KOPT-K1 (cell line): ENCODE results near the gene ESPN.
"Not testable (repeated sequence)": the region's sequence is repeated elsewhere in the genome, so short reads cannot be mapped to it uniquely, and the experiment has no call there.

Experiments used
- H3K27ac ChIP-seq: fragments of 200-600 bp; sonication (generic); 2 replicates; pipeline ENCODE4 v1.5.1; 2016; ENCODE audit warnings: antibody characterized with exemption, mild to moderate bottlenecking, low read depth, low read length; ENCODE audit not compliant: poor library complexity, severe bottlenecking
- H3K36me3 ChIP-seq: fragments of 200-600 bp; sonication (generic); 2 replicates; pipeline ENCODE4 v1.5.1; 2017; ENCODE audit warnings: antibody characterized with exemption, mild to moderate bottlenecking, low read length, moderate library complexity; ENCODE audit not compliant: insufficient read depth
- H3K9me3 ChIP-seq: fragments of 200-600 bp; sonication (generic); 2 replicates; pipeline ENCODE4 v1.5.1; 2017; ENCODE audit warnings: antibody characterized with exemption, low read length, mild to moderate bottlenecking; ENCODE audit not compliant: insufficient read depth, poor library complexity, severe bottlenecking

The ESPN gene

DNA sequence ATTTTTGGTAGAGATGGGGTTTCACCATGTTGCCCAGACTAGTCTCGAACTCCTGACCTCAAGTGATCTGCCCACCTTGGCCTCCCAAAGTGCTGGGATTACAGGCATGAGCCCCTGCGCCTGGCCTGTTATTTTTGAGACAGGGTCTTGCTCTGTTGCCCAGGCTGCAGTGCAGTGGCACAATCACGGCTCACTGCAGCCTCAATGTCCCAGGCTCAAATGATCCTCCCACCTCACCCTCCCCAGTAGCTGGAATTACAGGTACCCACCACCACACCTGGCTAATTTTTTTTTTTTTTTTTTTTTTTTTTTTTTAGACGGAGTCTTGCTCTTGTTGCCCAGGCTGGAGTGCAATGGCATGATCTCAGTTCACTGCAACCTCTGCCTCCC lies 69.3 kb downstream of the ESPN start:
- not testable (repeated sequence) for H3K9me3 ChIP-seq, H3K36me3 ChIP-seq, H3K27ac ChIP-seq

DNA sequence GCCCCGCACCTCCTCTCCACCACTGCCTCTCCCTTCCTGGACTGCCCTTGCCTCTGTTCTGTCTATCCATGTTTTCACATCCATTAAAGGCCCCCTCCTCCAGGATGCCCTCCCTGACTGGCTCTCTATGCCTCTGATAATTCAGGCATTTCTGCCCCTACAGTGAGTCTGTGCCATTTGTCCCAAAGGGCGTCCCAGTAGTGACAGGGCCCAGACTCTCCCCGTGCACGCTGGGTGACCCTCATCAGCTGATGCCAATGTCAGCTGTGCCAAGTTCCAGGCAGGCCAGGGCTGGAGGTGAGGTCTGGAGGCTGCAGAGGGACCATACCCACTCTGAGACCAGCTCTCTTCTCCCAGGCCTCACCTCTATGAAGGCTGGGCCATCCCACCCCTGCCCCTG lies 70.1 kb downstream of the ESPN start:
- no peak overlapping the region for H3K27ac ChIP-seq
- H3K36me3 ChIP-seq, result no peaks in the 10 kb centered on the region
- H3K9me3 ChIP-seq, result no peaks in the 10 kb centered on the region

DNA sequence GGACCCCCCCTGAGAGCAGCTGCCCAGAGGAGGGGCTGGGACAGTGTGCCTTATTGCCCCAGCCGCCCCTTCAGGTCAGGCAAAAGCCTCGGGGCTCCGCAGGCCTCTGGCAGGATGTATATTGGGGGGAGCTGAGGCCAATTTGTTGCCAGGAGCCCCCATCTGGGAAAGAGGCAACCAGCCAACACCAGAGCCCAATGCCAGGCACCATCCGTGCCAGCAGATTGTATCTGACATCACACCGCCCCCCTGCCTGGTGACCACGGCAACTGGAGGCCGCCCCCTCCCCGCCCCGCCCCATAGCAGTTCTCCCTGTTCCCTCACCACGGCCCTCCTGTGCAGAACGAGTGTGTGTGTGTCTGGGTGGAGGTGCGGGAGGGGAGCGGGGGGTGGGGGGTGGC lies 70.5 kb downstream of the ESPN start:
- H3K9me3 ChIP-seq, result no peaks in the 10 kb centered on the region
- H3K27ac ChIP-seq, result no peak overlapping the region
- no peaks in the 10 kb centered on the region for H3K36me3 ChIP-seq

DNA sequence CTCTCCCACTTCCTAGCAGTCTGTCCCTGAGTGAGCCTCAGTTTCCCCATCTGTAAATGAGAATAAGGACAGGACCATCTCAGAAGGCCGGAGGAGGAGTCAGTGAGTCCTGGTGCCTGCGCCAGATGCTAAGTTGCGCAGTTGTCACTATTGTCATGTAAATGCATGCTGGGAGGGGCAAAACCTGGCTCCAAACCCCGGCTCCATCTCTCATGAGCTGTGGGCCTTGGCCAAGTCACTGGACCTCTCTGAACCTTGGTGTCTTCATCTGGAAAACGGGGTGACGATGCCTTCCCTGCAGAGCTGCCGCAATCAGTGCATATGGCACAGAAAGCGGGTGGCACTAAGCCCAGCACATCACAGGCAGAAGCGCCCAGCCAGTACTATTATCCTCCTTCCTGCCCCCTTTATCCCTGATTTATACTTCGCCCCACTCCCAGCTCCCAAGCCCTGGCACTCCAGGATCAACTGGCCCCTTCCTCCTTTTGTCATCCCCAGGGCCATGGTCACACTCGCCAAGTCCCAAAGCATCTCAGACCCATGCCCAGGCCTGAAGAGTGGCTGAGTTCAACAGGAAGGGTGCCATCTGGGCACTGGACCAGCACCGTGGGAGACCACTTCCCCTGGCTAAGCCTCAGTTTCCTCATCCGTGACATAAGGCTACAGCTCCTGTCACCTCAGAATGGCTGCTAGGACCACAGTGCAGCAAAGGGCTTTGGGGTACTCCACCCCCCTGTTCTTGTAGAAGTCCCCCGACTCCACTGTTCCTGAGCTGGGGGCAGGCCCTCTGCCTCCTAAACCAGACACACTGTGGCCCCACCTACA lies 71.2 kb downstream of the ESPN start:
- Histone ChIP-seq H3K27ac (no peak overlapping the region), H3K9me3 (no peaks in the 10 kb centered on the region), H3K36me3 (no peaks in the 10 kb centered on the region)

DNA sequence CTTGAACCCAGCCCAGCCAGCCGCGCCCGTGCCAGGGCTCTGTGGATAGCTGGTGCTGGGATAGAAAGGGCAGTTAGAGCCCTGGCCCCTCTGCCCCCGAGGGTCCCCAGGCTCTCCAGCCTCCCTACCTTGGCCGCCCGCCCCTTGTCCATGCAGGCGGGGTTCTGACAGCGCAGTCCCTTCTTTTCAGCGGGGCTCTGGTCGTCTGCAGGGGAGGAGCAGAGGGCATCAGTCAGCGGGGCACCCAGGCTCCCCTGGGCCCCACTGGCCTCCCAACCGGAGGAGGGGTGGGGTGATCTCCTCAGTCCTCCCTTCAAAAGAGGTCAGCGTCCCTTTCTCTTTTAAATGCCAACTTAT lies 71.8 kb downstream of the ESPN start:
- no peaks in the 10 kb centered on the region for H3K36me3 ChIP-seq
- H3K9me3 ChIP-seq, result no peaks in the 10 kb centered on the region
- H3K27ac ChIP-seq, result no peak overlapping the region

DNA sequence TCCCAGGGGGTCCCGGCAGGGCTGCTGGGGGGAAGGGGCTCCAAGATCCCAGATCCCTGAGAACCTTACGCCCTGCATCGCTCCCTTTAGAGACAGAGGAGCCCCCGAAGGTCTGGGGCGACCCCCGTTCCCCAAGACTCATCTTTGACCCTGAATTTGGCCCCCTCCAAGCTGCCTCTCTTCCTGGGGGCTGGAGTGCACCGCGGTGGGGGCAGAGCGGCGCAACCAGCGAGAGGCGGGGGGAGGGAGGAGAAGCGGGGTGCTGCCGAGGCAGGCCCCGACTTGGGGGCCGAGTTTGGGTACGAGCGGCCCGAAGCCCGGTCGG lies 72.3 kb downstream of the ESPN start:
- Histone ChIP-seq H3K27ac (no peak overlapping the region), H3K9me3 (no peaks in the 10 kb centered on the region), H3K36me3 (no peaks in the 10 kb centered on the region)

DNA sequence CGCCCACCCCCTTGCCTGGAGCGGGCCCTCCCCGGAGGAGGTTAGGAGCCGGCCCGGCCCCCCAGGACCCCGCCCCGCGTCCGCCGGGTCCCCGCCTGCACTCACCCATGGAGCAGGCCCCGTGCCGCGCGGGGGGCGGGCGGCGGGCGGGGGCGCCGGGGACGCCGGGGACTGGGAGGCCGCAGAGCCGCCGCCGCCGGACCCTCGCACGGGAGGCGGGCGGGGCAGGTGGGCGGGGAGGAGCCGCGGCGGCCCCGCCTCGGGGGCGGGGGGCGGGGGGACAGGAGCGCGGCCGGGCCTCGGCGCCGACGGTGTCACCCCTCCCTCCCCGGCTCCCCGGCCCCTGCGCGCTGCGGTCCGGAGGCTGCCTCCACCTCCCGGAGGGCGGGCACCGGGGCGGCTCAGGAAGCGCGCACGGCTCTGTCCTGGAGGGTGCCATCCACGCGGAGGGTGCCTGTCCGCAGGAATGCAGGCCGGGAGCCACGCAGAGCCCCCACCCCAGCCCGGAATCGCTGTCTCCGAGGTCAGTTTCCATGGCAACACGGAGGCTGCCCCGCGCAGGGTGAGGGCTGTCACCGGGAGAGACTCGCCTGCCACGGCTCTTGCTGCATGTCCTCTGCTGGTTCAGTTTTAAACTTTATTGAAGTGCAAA lies 72.8 kb downstream of the ESPN start:
- Histone ChIP-seq H3K36me3 (no peaks in the 10 kb centered on the region), H3K9me3 (no peaks in the 10 kb centered on the region), H3K27ac (no peak overlapping the region)

DNA sequence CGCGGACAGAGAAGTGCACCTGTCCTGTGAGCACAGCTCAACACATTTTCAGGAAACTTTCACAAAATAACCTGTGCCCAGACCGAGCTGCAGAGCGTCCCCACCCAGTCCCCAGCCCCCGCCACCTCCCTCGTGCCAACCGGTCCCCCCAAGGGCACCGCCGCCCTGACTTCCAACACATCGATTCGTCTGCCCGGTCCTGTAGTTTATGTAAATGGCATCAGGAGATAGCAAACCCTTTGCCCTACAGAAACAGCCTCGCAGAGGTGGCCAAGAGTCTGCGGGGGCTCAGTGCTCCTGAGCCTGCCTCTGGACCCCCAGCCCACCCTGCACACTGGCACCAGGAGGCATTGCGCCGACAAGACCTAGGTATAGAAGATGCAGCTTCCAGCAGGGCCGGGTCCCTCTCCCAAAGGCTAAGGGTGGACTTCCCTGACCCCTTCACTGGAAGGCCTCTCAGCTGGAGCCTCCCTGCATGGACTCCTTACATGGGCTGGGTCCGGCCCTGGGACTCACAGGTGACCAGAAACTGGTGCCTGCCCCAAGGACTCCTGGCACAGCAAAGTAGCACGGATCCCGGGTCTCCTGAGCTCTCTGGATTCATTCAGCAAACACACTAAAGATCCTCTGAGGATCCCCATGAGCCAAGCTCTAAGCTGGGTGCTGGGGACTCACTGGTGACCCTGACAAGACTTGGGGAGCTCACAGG lies 73.4 kb downstream of the ESPN start:
- no peaks in the 10 kb centered on the region for H3K9me3 ChIP-seq
- no peak overlapping the region for H3K27ac ChIP-seq

DNA sequence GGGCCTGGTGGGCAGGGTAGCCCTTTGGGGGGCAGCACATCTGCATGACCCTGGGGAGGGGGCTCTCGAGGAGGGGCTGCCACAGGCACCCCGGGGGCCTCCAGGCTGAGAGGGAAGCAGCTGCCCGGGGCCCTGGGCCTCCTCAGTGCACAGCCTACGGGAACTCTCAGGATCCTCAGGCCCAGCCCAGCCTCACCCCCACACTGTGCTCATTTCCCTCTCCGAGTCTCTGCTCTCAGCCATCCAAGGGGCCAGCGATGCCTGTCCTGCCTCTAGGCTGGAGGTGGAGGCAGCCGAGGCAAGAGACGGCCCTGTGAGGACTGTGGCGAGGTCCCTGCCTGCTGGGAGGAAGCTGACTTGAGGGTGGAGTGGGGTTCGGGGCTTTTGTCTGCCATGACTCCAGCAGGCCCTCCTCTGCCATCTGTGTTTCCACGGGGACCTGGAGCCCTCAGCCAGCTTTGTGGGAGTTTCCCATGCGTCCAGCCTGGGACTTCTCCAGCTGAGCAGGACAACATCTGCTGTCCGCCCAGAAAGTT lies 74.1 kb downstream of the ESPN start:
- Histone ChIP-seq H3K36me3 (no peaks in the 10 kb centered on the region), H3K9me3 (no peaks in the 10 kb centered on the region), H3K27ac (no peak overlapping the region)

More for the DNA sequence above, 73.4 kb downstream of the ESPN start:
- no peaks in the 10 kb centered on the region for H3K36me3 ChIP-seq

DNA sequence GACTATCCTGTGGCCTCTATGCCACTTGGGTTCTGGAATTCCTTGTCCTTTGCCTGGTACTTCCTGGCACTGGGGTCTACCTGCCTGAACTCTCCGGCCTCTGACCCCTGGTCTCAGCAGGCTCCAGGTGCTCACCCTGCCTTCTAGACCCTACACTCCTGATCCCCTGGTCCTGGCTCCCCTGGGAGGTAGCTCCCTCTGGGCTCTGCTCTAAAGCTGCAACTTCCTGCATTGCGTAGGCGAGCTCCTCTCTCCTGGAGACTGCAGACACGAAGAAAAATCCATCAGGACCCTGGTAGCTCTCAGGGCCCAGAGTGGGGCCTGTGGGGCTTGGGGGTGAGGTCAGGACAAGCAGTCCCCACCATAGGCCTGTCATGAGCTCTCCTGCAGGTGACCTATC lies 74.7 kb downstream of the ESPN start:
- Histone ChIP-seq H3K27ac (no peak overlapping the region), H3K36me3 (no peaks in the 10 kb centered on the region), H3K9me3 (no peaks in the 10 kb centered on the region)

DNA sequence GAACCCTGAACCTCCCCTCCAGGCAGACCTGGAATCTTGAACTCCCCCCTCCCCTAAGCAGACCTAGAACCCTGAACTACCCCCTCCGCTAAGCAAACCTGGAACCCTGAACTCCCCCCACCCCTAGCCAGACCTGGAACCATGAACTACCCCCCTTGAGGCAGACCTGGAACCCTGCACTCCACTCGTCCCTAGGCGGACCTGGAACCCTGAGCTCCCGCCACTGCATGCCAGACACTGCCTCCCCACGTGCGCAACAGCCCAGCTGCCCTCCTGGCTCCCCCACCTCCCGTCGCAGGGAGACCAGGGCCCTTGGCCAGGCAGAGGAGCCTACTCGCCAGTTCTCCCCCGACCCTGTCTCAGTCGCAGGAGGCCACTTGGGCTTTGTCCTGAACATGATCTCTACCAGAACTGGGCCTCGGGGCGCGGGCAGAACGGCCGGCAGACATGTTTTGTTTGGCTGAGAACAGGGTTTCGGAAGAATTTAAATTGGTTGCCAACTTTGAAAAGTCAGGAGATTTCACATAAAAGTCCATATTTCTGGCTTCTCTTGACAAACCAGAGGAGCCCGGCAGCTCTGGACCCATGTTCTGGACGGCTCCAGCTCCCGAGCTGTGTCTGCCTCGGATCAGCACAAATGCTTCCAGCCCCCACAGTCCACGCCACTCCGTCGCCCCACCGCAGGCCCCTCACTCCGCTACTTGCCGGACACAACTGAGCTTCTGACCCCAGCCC lies 76.1 kb downstream of the ESPN start:
- H3K27ac ChIP-seq, result no peak overlapping the region
- no peaks in the 10 kb centered on the region for H3K9me3 ChIP-seq

DNA sequence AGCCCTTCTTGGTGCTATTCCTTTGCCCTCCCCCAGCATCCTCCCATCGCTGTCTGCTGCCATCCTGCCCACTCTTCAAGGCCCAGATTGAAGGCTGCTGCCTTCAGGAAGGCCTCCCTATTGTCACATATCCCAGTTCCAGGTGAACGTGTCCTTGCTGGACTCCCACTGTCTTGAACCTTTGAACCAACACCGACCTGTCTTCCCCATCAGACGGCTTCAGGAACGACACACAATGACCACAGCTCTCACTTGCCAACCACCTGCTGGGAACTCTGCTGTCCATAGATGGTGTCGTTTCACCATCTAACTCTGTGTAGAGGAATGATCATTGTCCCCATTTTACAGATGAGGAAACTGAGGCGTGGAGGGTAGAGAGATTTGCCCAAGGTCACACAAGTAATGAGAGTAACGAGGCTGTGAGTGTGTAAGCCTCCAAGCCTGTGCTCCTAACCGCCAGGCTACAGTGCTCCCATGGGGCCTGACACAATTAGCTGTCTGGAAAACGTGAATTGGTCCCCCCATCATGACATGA lies 76.8 kb downstream of the ESPN start:
- Histone ChIP-seq H3K9me3 (no peaks in the 10 kb centered on the region), H3K27ac (no peak overlapping the region), H3K36me3 (no peaks in the 10 kb centered on the region)

More for the DNA sequence above, 76.1 kb downstream of the ESPN start:
- H3K36me3 ChIP-seq, result no peaks in the 10 kb centered on the region

DNA sequence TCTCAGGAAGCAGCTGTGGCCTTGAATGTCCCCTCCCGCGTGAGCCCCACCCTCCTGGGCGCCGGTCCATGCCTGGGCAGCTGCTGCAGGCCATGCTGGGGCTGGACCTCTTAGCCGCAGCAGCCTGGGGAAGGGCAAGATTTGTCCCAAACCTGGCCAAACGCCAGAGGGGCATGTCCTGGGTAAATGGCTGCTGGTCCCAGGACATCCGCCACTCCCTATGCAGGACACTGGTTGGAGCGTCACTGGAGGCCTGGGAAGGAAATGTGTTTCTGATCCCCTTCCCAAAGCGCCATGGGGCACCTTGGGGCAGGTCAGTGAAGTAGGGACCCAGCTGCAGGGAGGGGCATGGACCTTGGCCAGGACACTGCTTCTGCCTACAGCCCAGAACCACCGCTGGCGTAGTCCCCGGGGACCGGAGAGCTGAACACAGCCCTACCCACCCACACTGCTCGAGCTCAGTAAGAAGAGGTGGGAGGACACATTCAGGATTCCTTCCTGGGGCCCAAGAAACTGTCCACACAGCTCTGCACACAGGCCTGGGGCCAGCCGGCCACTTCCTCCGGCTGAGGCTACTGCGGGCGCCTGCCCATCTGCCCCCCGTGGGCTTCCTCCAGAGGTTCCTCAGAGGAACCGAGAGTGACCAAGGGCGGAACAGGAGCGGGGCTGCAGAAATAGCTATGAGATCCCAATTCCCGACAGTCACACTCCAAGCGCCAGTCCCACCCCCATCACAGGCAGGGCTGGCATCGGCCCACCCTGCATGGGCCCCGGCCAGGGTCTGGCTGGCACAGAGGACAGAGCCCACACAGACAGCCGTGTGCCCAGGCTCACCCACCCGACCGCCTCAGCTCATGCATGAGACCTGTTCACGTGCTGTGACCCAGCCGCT lies 77.7 kb downstream of the ESPN start:
- Histone ChIP-seq H3K27ac (no peak overlapping the region), H3K36me3 (no peaks in the 10 kb centered on the region), H3K9me3 (no peaks in the 10 kb centered on the region)
